ENCODE measurements around the gene EMILIN2. TPM values are rescaled to one million over a fixed set of nuclear protein-coding genes. Genes with fewer than 3 reads are reported as not detected.

The EMILIN2 gene
- total RNA-seq, 1 experiment from 2014 or later: 0.07 TPM

- Histone ChIP-seq H3K4me3 (no peak overlapping the region), H3K9me2 (ENCODE audit: insufficient read depth) (no peaks in the 10 kb centered on the region), H3F3A (ENCODE audit: insufficient read depth, low read depth) (no peaks in the 10 kb centered on the region), H3K9me3 (ENCODE audit: insufficient read depth, low read depth) (no peaks in the 10 kb centered on the region), H3K36me3 (ENCODE audit: low read depth) (no peaks in the 10 kb centered on the region), H3K4me1 (replicated peaks; ENCODE audit: insufficient read depth) (no peaks in the 10 kb centered on the region), H2AFZ (no peak overlapping the region), H3K27ac (no peak overlapping the region), H3K4me2 (no peak overlapping the region), H4K20me1 (ENCODE audit: insufficient read depth) (no peaks in the 10 kb centered on the region), H3K27me3 (ENCODE audit: insufficient read depth, low read depth) (0 out of 2 replicates have a peak, but pooled peaks cover 3% of the 10 kb centered on the region), H3K79me2 (ENCODE audit: low read depth) (no peaks in the 10 kb centered on the region)
- POLR2A ChIA-PET (ENCODE audit: unreplicated experiment): no interaction called here
- DNase-seq: no peak
- intact Hi-C loops (cut with micrococcal nuclease; ENCODE audit: unreplicated experiment): no loop called here
- CTCF ChIA-PET: no interaction called here
- TF ChIP-seq EZH2 (IDR thresholded peaks at IDR 0.05; ENCODE audit: low read depth): no peak
- no peak for TF ChIP-seq CTCF (conservative IDR thresholded peaks at IDR 0.05)
- BruUV-seq (replicated peaks): no TSS peak
Observed at GRCh38 chr18:2911533-2911932, 64.7 kb downstream of the EMILIN2 start.

- no peak for DNase-seq
- no peak overlapping the region for H3K4me3 ChIP-seq
- intact Hi-C loops (cut with micrococcal nuclease; ENCODE audit: unreplicated experiment): no loop called here
- no peak overlapping the region for H2AFZ ChIP-seq
- ChIA-PET CTCF (no interaction called here), POLR2A (ENCODE audit: unreplicated experiment) (no interaction called here)
- H3K36me3 ChIP-seq (ENCODE audit: low read depth): no peaks in the 10 kb centered on the region
- no peaks in the 10 kb centered on the region for H4K20me1 ChIP-seq (ENCODE audit: insufficient read depth)
- H3K4me2 ChIP-seq: no peak overlapping the region
- no peaks in the 10 kb centered on the region for H3K79me2 ChIP-seq (ENCODE audit: low read depth)
- no peaks in the 10 kb centered on the region for H3K4me1 ChIP-seq (replicated peaks; ENCODE audit: insufficient read depth)
- no peak for TF ChIP-seq EZH2 (IDR thresholded peaks at IDR 0.05; ENCODE audit: low read depth)
- TF ChIP-seq CTCF (conservative IDR thresholded peaks at IDR 0.05): no peak
- no peaks in the 10 kb centered on the region for H3K9me3 ChIP-seq (ENCODE audit: insufficient read depth, low read depth)
- no TSS peak for BruUV-seq (replicated peaks)
- H3F3A ChIP-seq (ENCODE audit: insufficient read depth, low read depth): no peaks in the 10 kb centered on the region
- no peaks in the 10 kb centered on the region for H3K27me3 ChIP-seq (ENCODE audit: insufficient read depth, low read depth)
- H3K9me2 ChIP-seq (ENCODE audit: insufficient read depth): no peaks in the 10 kb centered on the region
- no peak overlapping the region for H3K27ac ChIP-seq
Observed at GRCh38 chr18:2912357-2913299, 65.8 kb downstream of the EMILIN2 start.

GRCh38 chr18:2913398-2914005 is 66.7 kb downstream of the EMILIN2 start:
- Histone ChIP-seq H3K4me2 (no peak overlapping the region), H2AFZ (no peak overlapping the region), H3K79me2 (ENCODE audit: low read depth) (no peaks in the 10 kb centered on the region), H3K36me3 (ENCODE audit: low read depth) (no peaks in the 10 kb centered on the region), H4K20me1 (ENCODE audit: insufficient read depth) (no peaks in the 10 kb centered on the region), H3K27me3 (ENCODE audit: insufficient read depth, low read depth) (no peaks in the 10 kb centered on the region), H3F3A (ENCODE audit: insufficient read depth, low read depth) (no peaks in the 10 kb centered on the region), H3K9me3 (ENCODE audit: insufficient read depth, low read depth) (no peaks in the 10 kb centered on the region), H3K27ac (no peak overlapping the region), H3K4me3 (no peak overlapping the region), H3K4me1 (replicated peaks; ENCODE audit: insufficient read depth) (no peaks in the 10 kb centered on the region), H3K9me2 (ENCODE audit: insufficient read depth) (no peaks in the 10 kb centered on the region)
- no peak for DNase-seq
- CTCF ChIA-PET: no interaction called here
- intact Hi-C loops (cut with micrococcal nuclease; ENCODE audit: unreplicated experiment): no loop called here
- no peak for TF ChIP-seq CTCF (conservative IDR thresholded peaks at IDR 0.05)
- no TSS peak for BruUV-seq (replicated peaks)
- POLR2A ChIA-PET (ENCODE audit: unreplicated experiment): no interaction called here

Data from PC-9 (cell line).